Measurements from ENCODE around the gene PPP6R2. TPM values are rescaled to one million over a fixed set of nuclear protein-coding genes. Genes with fewer than 3 reads are reported as not detected.

Gene PPP6R2
- total RNA-seq, 1 donor from 2014 or later: 44.3 TPM

GRCh38 chr22:50304528-50305392 is 38.4 kb upstream of the PPP6R2 start:
- intact Hi-C loops (cut with micrococcal nuclease): no loop called here
- peak; percentile 76 for DNase-seq
- peak; percentile 0 for ATAC-seq

GRCh38 chr22:50305393-50305922 is 37.7 kb upstream of the PPP6R2 start:
- ATAC-seq (no peak), DNase-seq (no peak)
- intact Hi-C loops (cut with micrococcal nuclease): no loop called here

DNA sequence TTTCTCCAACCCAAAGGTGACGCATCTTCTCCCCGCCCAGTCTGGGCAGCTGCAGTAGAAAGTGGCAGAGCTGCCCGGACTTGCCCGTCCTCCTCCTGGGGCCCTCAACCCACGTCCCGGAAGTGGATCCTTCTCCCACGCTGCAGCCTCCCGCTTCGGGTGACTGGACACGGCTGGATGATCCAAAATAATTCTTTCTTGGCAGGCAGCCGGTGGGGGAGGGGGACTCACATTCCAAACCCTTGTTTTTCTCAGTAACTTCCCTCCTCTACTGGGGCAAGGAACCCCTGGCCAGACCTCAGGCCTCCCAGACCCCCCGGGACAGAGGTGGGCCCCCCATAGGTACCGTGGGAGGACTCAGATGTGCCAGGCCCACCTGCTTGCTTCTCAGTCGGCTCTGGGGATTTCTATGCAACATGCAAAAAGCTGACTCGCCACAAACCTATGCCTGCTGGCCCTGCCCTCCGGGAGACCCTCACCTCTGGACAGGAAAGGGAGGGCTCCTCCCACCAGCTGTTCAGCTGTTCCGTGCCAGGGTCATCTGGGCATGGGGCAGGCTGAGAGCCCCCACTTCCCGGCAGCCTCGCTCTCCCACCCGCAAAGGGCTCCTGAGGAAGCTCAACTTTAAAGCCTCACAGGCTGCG is 37.1 kb upstream of the PPP6R2 start:
- peak; percentile 85 for DNase-seq
- intact Hi-C loops (cut with micrococcal nuclease): no loop called here
- ATAC-seq: peak; percentile 50

GRCh38 chr22:50306753-50307749 is 36.1 kb upstream of the PPP6R2 start, which contains the start of gene PLXNB2:
TSS of gene PLXNB2 (minus strand) at chr22:50307646. CDS start at chr22:50290584, 17,062 bp downstream.
- DNase-seq (peak; percentile 93), ATAC-seq (peak; percentile 61)
- intact Hi-C loops (cut with micrococcal nuclease): no loop called here

GRCh38 chr22:50307890-50308596 is 35.1 kb upstream of the PPP6R2 start:
- DNase-seq: peak; percentile 57
- intact Hi-C loops (cut with micrococcal nuclease): no loop called here

GRCh38 chr22:50308597-50308935 is 34.6 kb upstream of the PPP6R2 start:
- intact Hi-C loops (cut with micrococcal nuclease): no loop called here
- ATAC-seq: peak; percentile 58
- DNase-seq: peak; percentile 90

More at GRCh38 chr22:50307890-50308596, 35.1 kb upstream of the PPP6R2 start:
- ATAC-seq: no peak

GRCh38 chr22:50308986-50309600 is 34.0 kb upstream of the PPP6R2 start:
- ATAC-seq (no peak), DNase-seq (peak; percentile 57)

DNA sequence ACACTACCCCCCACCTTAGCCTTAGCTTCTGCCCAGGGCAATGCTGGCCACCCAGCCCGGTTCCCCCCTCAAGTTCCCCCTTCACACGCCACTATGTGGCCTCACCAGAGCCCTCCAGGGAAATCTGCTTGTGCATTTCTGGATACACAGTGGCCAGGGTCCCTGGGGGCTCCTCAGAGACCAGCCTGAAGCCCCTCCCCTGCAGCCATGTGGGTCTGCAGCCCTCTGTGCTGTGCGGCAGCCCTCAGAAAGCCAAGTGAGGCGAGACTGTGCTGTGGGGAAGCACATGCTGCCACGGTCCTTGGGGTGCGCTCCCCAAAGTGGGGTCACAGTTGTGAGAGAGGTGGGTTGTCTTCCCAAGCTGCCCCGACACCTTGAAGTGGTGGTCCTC is 33.5 kb upstream of the PPP6R2 start:
- intact Hi-C loops (cut with micrococcal nuclease): no loop called here
- no peak for ATAC-seq
- peak; percentile 34 for DNase-seq

More at GRCh38 chr22:50308986-50309600, 34.0 kb upstream of the PPP6R2 start:
- intact Hi-C loops (cut with micrococcal nuclease): no loop called here

DNA sequence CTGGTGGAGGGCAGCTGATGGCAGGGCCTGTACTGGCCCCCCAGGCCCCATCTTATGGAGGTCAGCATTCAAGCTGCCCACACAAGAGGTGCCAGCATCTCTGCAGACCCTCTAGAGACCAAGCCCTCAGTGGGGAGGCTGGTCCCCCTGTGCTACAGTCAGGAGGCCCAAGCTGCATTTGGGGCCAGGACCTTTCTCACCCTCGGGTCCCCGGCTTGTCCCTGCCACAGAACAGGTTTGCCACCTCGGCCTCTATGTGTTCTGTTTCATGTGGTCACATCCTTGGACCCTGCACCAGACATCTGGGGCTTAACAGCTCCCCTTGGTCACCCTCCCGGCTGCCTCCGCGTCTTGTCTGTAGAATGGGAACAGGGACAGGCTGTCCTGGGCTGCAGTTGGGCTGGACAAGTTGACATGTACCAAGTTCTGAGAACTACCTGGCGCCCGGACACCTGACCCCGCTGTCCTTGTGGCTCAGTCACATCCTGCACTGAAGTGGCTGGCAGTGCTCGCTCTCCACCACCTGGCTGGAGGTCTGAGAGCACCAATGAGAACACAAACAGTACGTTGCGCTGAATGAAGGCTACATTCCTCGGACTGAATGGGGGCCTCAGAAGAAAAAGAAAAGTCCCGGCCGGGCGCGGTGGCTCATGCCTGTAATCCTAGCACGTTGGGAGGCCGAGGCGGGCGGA is 33.0 kb upstream of the PPP6R2 start:
- no peak for DNase-seq
- intact Hi-C loops (cut with micrococcal nuclease): no loop called here

GRCh38 chr22:50310949-50311444 is 32.1 kb upstream of the PPP6R2 start:
- no peak for ATAC-seq
- intact Hi-C loops (cut with micrococcal nuclease): no loop called here
- DNase-seq: no peak

More for the DNA sequence above, 33.0 kb upstream of the PPP6R2 start:
- ATAC-seq: no peak

- intact Hi-C loops (cut with micrococcal nuclease): no loop called here
- DNase-seq (no peak), ATAC-seq (no peak)
These were observed 31.3 kb upstream of the PPP6R2 start for GRCh38 chr22:50311606-50312351.

DNA sequence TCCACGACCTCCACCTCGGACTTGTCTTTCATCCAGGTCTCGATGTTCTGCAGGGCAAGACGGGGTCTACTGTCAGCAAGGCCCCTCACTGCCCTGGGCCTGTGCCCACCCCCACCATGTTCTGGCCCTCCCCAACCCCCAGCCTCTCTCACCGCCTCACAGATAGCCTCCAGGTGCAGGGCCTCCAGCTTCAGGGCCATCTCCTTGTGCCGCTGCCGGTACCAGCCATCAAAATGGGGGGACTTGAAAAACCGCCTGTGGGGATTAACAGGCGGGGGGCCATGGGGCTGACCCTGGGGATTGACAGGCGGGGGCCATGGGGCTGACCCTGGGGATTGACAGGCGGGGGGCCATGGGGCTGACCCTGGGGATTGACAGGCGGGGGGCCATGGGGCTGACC is 30.8 kb upstream of the PPP6R2 start:
- intact Hi-C loops (cut with micrococcal nuclease): no loop called here
- ATAC-seq: no peak
- no peak for DNase-seq

DNA sequence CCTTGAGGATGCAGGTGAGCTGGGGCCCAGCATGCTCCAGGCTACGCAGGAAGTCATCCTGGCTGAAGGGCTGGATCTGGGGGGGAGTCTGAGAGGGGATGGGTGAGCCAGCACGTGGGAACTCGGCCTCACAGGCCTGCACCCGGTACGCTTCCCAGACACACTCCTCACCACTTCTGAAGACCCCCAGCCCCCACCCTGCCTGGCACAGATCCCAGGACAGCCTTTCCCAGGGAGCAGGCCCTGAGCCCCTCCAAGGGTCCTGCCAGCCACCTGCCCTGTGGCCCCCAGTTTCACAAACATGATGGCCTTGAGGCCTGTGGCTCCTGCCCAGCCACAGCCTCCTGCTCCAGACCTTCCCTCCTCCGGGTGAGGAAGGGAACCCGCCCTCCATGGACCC is 30.1 kb upstream of the PPP6R2 start:
- DNase-seq (no peak), ATAC-seq (no peak)
- intact Hi-C loops (cut with micrococcal nuclease): no loop called here

DNA sequence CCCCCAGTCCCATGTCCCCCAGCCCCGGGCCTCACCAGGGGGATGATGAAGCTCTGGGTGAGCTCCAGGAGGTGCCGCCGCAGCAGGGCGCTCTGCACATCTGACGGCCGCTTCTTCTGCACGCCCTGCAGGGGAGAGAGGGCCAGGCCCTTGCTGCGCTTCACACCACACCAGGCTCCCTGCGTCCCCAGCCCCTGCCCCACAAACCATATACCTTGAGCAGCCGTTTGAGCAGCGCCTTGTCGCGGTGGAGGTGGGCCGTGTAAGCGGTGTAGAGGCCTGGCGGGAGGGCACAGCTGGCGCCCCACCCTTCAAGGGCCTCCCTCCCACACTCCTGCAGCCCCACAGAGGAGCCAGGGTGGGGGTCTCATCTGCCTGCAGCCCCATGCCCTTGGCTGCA is 29.5 kb upstream of the PPP6R2 start:
- no peak for DNase-seq
- no peak for ATAC-seq
- intact Hi-C loops (cut with micrococcal nuclease): no loop called here

DNA sequence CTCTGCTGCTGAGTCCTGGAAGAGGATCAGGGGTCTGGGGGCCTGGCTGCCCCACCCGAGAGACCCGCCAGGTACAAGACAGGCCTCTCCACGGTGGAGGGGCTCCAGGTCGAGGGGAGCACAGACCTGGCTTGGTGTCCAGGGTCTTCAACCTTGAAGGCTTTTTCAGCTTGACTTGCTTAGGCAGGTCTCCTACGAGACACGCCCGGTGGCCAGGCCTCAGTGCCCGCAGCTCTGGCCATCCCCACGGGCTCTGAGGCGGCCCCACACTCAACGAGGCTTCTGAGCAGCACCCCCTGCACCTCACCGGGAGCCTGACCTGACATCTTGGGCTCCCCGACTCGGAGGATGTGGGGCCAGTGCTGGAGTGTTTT is 29.1 kb upstream of the PPP6R2 start:
- no peak for ATAC-seq
- no peak for DNase-seq
- intact Hi-C loops (cut with micrococcal nuclease): no loop called here

GRCh38 chr22:50314455-50315288 is 28.5 kb upstream of the PPP6R2 start:
- peak; percentile 73 for DNase-seq

More at GRCh38 chr22:50314455-50315288, 28.5 kb upstream of the PPP6R2 start:
- intact Hi-C loops (cut with micrococcal nuclease): no loop called here
- peak; percentile 55 for ATAC-seq
